HG03558 (cell line): Measurements from ENCODE around the gene AKR1C4.
"Not testable (repeated sequence)": the region's sequence is repeated elsewhere in the genome, so short reads cannot be mapped to it uniquely, and the experiment has no call there.

Source experiments
- ATAC-seq: cut with Tn5 transposase; IDR thresholded peaks from one replicate; pipeline ENCODE4 v1.9.1; 2021; ENCODE audit warnings: moderate number of reproducible peaks; ENCODE audit not compliant: unreplicated experiment; ENCODE audit errors: extremely low read depth

The AKR1C4 gene

GRCh38 chr10:5196702-5197113 is at the start of gene AKR1C4:
TSS of gene AKR1C4 (plus strand) at chr10:5196837. CDS start at chr10:5196868, 31 bp downstream.
- no peak for ATAC-seq

GRCh38 chr10:5146920-5147254 is 49.8 kb upstream of the AKR1C4 start:
- no peak for ATAC-seq

GRCh38 chr10:5147255-5147980 is 49.2 kb upstream of the AKR1C4 start:
- ATAC-seq = no peak

GRCh38 chr10:5147981-5148677 is 48.5 kb upstream of the AKR1C4 start:
- ATAC-seq = no peak

- ATAC-seq = no peak
These were observed 48.0 kb upstream of the AKR1C4 start for GRCh38 chr10:5148678-5149032.

- ATAC-seq = no peak
These were observed 45.6 kb upstream of the AKR1C4 start for GRCh38 chr10:5151076-5151475.

GRCh38 chr10:5155951-5156350 is 40.7 kb upstream of the AKR1C4 start:
- ATAC-seq = no peak

GRCh38 chr10:5157501-5157900 is 39.1 kb upstream of the AKR1C4 start:
- no peak for ATAC-seq

- ATAC-seq = no peak
These were observed 37.5 kb upstream of the AKR1C4 start for GRCh38 chr10:5159126-5159525.

- no peak for ATAC-seq
These were observed 33.1 kb upstream of the AKR1C4 start for GRCh38 chr10:5163487-5163886.

- no peak for ATAC-seq
These were observed 30.9 kb upstream of the AKR1C4 start for GRCh38 chr10:5165738-5166137.

GRCh38 chr10:5168897-5169420 is 27.7 kb upstream of the AKR1C4 start:
- ATAC-seq = no peak

GRCh38 chr10:5175581-5175980 is 21.1 kb upstream of the AKR1C4 start:
- ATAC-seq = not testable (repeated sequence)

- ATAC-seq = not testable (repeated sequence)
These were observed 16.1 kb upstream of the AKR1C4 start for GRCh38 chr10:5180503-5180902.

- no peak for ATAC-seq
These were observed 12.7 kb upstream of the AKR1C4 start for GRCh38 chr10:5183923-5184322.

GRCh38 chr10:5184987-5185775 is 11.5 kb upstream of the AKR1C4 start, which contains the start of gene AKR1C8:
TSS of gene AKR1C8 (minus strand) at chr10:5185150. CDS start at chr10:5185104, 46 bp downstream.
- no peak for ATAC-seq

- ATAC-seq = no peak
These were observed 8.8 kb upstream of the AKR1C4 start for GRCh38 chr10:5187867-5188266.

- ATAC-seq = no peak
These were observed 8.3 kb upstream of the AKR1C4 start for GRCh38 chr10:5188358-5188757.

- ATAC-seq = no peak
These were observed 2.2 kb upstream of the AKR1C4 start for GRCh38 chr10:5194431-5194830.

- no peak for ATAC-seq
These were observed 786 bp upstream of the AKR1C4 start for GRCh38 chr10:5195727-5196374.
